ENCODE measurements around the gene DACH1.

GRCh38 chr13:71437704-71438103 lies 429.3 kb downstream of the DACH1 start:
- no peak for TF ChIP-seq CTCF (conservative IDR thresholded peaks at IDR 0.05)
- no peak for TF ChIP-seq ZFX (IDR thresholded peaks at IDR 0.05)
